Parathyroid adenoma (tissue), 2 donors: ENCODE results near the gene ITGBL1.

Experiments used
- H2AFZ ChIP-seq: fragments of 300-600 bp; sonication (generic); one replicate; pipeline ENCODE4 v1.7.0; 2017; ENCODE audit warnings: antibody characterized with exemption, mild to moderate bottlenecking
- H3K27ac ChIP-seq: fragments of 300-600 bp; sonication (generic); one replicate; pipeline ENCODE4 v1.7.0; 2017
- H3K27me3 ChIP-seq: fragments of 300-600 bp; sonication (generic); one replicate; pipeline ENCODE4 v1.7.0; 2017; ENCODE audit warnings: low read length; ENCODE audit not compliant: control insufficient read depth, insufficient read depth
- H3K36me3 ChIP-seq: fragments of 300-600 bp; sonication (generic); one replicate; pipeline ENCODE4 v1.7.0; 2017; ENCODE audit warnings: low read length; ENCODE audit not compliant: control insufficient read depth, insufficient read depth
- H3K4me1 ChIP-seq: fragments of 300-600 bp; sonication (generic); one replicate; pipeline ENCODE4 v1.7.0; 2017; ENCODE audit warnings: control low read depth
- H3K4me2 ChIP-seq: fragments of 300-600 bp; sonication (generic); one replicate; pipeline ENCODE4 v1.7.0; 2017; ENCODE audit warnings: low read length
- H3K4me3 ChIP-seq: fragments of 300-600 bp; sonication (generic); one replicate; pipeline ENCODE4 v1.7.0; 2017; ENCODE audit warnings: low read depth, low read length
- H3K79me2 ChIP-seq: fragments of 300-600 bp; sonication (generic); one replicate; pipeline ENCODE4 v1.7.0; 2017; ENCODE audit warnings: control low read depth
- H3K9ac ChIP-seq: fragments of 300-600 bp; sonication (generic); one replicate; pipeline ENCODE4 v1.7.0; 2017; ENCODE audit warnings: mild to moderate bottlenecking
- H3K9me3 ChIP-seq: fragments of 300-600 bp; sonication (generic); one replicate; pipeline ENCODE4 v1.7.0; 2017; ENCODE audit warnings: low read length; ENCODE audit not compliant: control insufficient read depth
- CTCF ChIP-seq: fragments of 300-600 bp; sonication (generic); IDR thresholded peaks from one replicate; pipeline ENCODE4 v1.7.0; 2017; ENCODE audit warnings: antibody characterized with exemption, mild to moderate bottlenecking
- donor health status: primary hyperparathyroidism.

The ITGBL1 gene

DNA sequence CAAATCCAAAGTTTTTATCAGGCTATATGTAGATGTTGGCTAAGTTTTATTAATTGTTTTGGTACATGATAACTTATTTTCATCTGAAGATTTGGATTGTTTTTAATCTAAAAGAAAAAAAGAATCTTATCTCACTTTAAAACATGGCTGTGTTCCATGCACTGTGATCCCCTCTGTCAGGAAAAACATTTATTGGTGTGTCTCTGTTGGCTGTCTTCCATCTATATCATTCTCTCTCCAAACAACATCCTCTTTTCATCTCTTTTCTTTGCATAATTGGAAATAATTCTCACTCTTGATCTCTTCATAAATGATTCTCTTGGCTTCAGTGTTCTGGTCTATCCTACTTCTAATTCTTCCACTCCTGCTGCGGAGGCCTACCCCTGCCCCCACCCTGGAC lies 40.4 kb upstream of the ITGBL1 start:
- Histone ChIP-seq H3K79me2 (no peaks in the 10 kb centered on the region), H3K4me1 (no peaks in the 10 kb centered on the region), H3K36me3 (no peaks in the 10 kb centered on the region), H3K9ac (no peak overlapping the region), H3K27me3 (no peaks in the 10 kb centered on the region), H2AFZ (no peak overlapping the region), H3K9me3 (no peaks in the 10 kb centered on the region), H3K27ac (no peak overlapping the region), H3K4me2 (no peak overlapping the region), H3K4me3 (no peak overlapping the region)
- TF ChIP-seq CTCF: no peak

DNA sequence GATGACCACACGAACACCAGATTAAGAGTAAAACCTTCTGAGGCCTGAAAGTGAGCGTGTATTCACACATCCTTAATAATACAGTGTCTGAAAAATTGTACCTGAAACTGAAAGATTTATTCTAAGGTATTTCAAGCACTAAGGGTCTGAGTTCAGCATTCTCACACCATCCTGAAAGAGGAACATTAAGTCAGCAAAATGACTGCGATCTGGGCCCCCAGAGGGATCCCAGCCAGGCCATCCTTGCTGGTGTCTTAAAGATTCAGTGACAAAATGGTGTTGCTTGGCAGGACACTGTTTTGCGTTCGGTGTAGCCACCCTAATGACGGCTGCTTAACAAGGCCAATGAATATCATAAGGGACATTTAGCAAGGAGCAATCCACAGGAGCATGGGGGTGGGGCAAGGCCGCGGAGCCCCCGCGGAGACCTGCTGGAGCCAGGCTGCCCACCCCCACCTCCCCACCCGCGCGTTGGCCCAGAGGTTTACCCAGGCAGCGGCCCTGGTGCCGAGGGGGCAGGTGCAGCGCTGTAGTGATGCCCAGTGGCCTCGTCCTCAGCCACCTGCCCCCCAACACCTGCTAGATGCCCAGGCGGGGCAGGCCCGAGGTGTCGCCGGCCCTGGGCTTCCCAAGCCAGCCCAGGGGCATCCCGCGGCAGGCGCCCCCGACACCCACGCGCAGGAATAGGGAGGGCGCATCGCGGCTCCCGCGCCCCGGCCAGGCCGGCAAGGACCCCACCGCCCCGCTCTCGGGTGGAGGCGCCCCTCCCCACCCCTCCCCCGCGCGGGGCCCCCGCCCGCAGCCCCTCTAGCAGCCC lies 36.9 kb upstream of the ITGBL1 start:
- no peaks in the 10 kb centered on the region for H3K9me3 ChIP-seq
- H3K9ac ChIP-seq: no peak overlapping the region
- H3K36me3 ChIP-seq: no peaks in the 10 kb centered on the region
- H2AFZ ChIP-seq: peak overlapping the region; percentile 50
- no peaks in the 10 kb centered on the region for H3K79me2 ChIP-seq
- H3K27ac ChIP-seq: no peak overlapping the region
- no peaks in the 10 kb centered on the region for H3K4me1 ChIP-seq
- no peaks in the 10 kb centered on the region for H3K27me3 ChIP-seq
- no peak for TF ChIP-seq CTCF
- H3K4me3 ChIP-seq: no peak overlapping the region
- H3K4me2 ChIP-seq: peak overlapping the region; percentile 53

GRCh38 chr13:101416181-101417042 lies 36.1 kb upstream of the ITGBL1 start, which contains the start of gene NALCN:
Gene NALCN, minus strand, starts transcription at chr13:101416508. Its CDS starts 17,382 bp downstream, at chr13:101399126.
- Histone ChIP-seq H3K27me3 (no peaks in the 10 kb centered on the region), H3K79me2 (no peaks in the 10 kb centered on the region), H3K36me3 (no peaks in the 10 kb centered on the region), H2AFZ (peak within 1 kb of the TSS; percentile 64), H3K4me1 (no peaks in the 10 kb centered on the region), H3K4me2 (peak within 1 kb of the TSS; percentile 91), H3K9me3 (no peaks in the 10 kb centered on the region), H3K9ac (no peak within 1 kb of the TSS), H3K27ac (no peak within 1 kb of the TSS), H3K4me3 (peak within 1 kb of the TSS; percentile 42)
- no peak for TF ChIP-seq CTCF

- H3K4me2 ChIP-seq: peak overlapping the region; percentile 91
- H3K79me2 ChIP-seq: no peaks in the 10 kb centered on the region
- no peaks in the 10 kb centered on the region for H3K36me3 ChIP-seq
- no peak for TF ChIP-seq CTCF
- H3K27me3 ChIP-seq: no peaks in the 10 kb centered on the region
- H3K9me3 ChIP-seq: no peaks in the 10 kb centered on the region
- H3K27ac ChIP-seq: no peak overlapping the region
- H3K4me3 ChIP-seq: peak overlapping the region; percentile 42
- H3K4me1 ChIP-seq: no peaks in the 10 kb centered on the region
- peak overlapping the region; percentile 64 for H2AFZ ChIP-seq
- H3K9ac ChIP-seq: no peak overlapping the region
These were observed 35.5 kb upstream of the ITGBL1 start for GRCh38 chr13:101417043-101417406.
